ENCODE data around the gene R3HDM4. TPM values are rescaled to one million over a fixed set of nuclear protein-coding genes. Genes with fewer than 3 reads are reported as not detected.

Gene R3HDM4
- total RNA-seq, 1 experiment from 2014 or later, result 54.0 TPM

DNA sequence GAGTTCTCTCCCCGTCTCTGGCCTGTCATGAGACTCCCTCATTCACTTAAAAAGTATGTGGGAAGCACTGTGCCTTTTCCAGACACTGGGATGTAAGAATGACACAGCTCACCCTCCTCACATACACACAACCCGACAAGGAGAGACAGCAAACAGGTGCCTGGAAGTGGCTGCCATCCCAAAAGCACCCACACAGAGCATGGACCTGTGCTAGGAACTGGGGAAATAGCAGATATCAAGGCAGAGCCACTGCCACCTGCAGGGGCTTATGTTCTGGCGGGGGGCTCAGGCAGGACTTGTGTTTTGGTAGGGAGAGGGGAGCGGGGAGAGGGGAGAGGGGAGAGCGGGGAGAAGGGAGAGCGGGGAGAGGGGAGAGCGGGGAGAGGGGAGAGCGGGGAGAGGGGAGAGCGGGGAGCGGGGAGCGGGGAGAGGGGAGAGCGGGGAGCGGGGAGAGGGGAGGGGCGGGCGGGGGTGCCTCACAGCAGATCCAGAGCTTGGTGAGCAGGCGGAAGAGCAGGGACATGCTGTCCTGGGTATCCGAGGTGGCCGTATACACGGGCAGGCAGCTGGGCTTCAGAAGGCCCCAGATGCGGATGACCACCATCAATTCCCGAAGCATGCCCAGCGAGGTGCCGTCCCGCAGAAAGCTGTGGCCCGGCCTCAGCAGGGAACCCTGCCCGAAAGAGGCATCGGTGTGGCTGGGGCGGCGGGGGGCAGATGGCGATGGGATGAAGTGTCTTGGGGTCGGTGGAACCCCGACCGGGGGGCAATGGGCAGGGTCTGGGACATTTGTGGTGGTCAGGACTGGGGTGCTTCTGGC, 41.4 kb downstream of the R3HDM4 start:
- H3K27ac Mint-ChIP-seq (ENCODE audit: unreplicated experiment), result no peak overlapping the region
- no TSS peak for BruUV-seq (replicated peaks)
- no peaks in the 10 kb centered on the region for H3K27me3 Mint-ChIP-seq (ENCODE audit: unreplicated experiment)
- H3K36me3 Mint-ChIP-seq (ENCODE audit: insufficient read depth, unreplicated experiment), result peaks cover 30% of the 10 kb centered on the region
- no peak for DNase-seq
- CTCF ChIA-PET, result no interaction called here
- H3K4me3 Mint-ChIP-seq (ENCODE audit: low read depth, unreplicated experiment), result no peak overlapping the region
- intact Hi-C loops (cut with micrococcal nuclease; ENCODE audit: unreplicated experiment), result no loop called here
- no peak for TF ChIP-seq CTCF (IDR thresholded peaks at IDR 0.05; ENCODE audit: unreplicated experiment)
- H3K9me3 Mint-ChIP-seq (ENCODE audit: low read depth, unreplicated experiment), result no peaks in the 10 kb centered on the region
- no peaks in the 10 kb centered on the region for H3K4me1 Mint-ChIP-seq (ENCODE audit: low read depth, unreplicated experiment)

DNA sequence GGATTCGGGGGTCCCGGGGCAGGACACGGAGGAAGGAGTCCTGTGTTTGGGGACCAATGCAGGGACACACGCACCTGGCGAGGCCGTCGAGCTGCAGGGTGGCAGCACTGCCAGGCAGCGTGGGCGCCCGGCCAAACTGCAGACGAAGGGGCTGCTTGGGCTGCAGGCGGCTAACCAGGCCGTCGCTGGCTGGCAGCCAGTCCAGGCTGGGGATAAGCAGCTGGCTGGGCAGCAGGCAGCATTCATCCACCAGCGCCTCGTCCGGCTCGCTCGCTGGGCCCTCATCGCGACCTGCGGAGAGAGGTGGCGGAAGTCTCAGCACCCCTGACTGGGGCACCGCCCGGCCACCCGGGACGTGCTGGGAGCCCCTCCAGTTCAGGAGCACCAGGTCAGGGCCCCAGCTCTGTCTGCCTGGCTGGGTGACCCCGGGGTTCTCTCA, 42.0 kb downstream of the R3HDM4 start:
- no peak overlapping the region for H3K27ac Mint-ChIP-seq (ENCODE audit: unreplicated experiment)
- CTCF ChIA-PET, result no interaction called here
- no peak overlapping the region for H3K4me3 Mint-ChIP-seq (ENCODE audit: low read depth, unreplicated experiment)
- DNase-seq, result no peak
- peaks cover 30% of the 10 kb centered on the region for H3K36me3 Mint-ChIP-seq (ENCODE audit: insufficient read depth, unreplicated experiment)
- no peaks in the 10 kb centered on the region for H3K4me1 Mint-ChIP-seq (ENCODE audit: low read depth, unreplicated experiment)
- no TSS peak for BruUV-seq (replicated peaks)
- intact Hi-C loops (cut with micrococcal nuclease; ENCODE audit: unreplicated experiment), result no loop called here
- no peak for TF ChIP-seq CTCF (IDR thresholded peaks at IDR 0.05; ENCODE audit: unreplicated experiment)
- H3K27me3 Mint-ChIP-seq (ENCODE audit: unreplicated experiment), result no peaks in the 10 kb centered on the region
- no peaks in the 10 kb centered on the region for H3K9me3 Mint-ChIP-seq (ENCODE audit: low read depth, unreplicated experiment)

- intact Hi-C loops (cut with micrococcal nuclease; ENCODE audit: unreplicated experiment), result no loop called here
- H3K36me3 Mint-ChIP-seq (ENCODE audit: insufficient read depth, unreplicated experiment), result peaks cover 30% of the 10 kb centered on the region
These were observed 42.7 kb downstream of the R3HDM4 start for GRCh38 chr19:870314-870713.

More at GRCh38 chr19:870314-870713, 42.7 kb downstream of the R3HDM4 start:
- no peak for DNase-seq
- no peak overlapping the region for H3K4me3 Mint-ChIP-seq (ENCODE audit: low read depth, unreplicated experiment)
- H3K27ac Mint-ChIP-seq (ENCODE audit: unreplicated experiment), result no peak overlapping the region
- no peak for TF ChIP-seq CTCF (IDR thresholded peaks at IDR 0.05; ENCODE audit: unreplicated experiment)
- no peaks in the 10 kb centered on the region for H3K4me1 Mint-ChIP-seq (ENCODE audit: low read depth, unreplicated experiment)
- CTCF ChIA-PET, result interaction anchor here (0.7 kb wide), 1 partner anchor 9 kb away, joined by 5 read pairs; no protein-coding TSS in a partner anchor
- H3K27me3 Mint-ChIP-seq (ENCODE audit: unreplicated experiment), result no peaks in the 10 kb centered on the region
- no TSS peak for BruUV-seq (replicated peaks)
- H3K9me3 Mint-ChIP-seq (ENCODE audit: low read depth, unreplicated experiment), result no peaks in the 10 kb centered on the region
